PC-3 (cell line): ENCODE measurements around the gene GRM6. TPM values are rescaled to one million over a fixed set of nuclear protein-coding genes. Genes with fewer than 3 reads are reported as not detected.

Experiments used
- ATAC-seq: fragments of 200-7000 bp; cut with Tn5 transposase; 2 replicates; pipeline ENCODE4 v1.9.1; 2020; ENCODE audit warnings: mild to moderate bottlenecking, moderate library complexity
- BruUV-seq: library from RNA; stranded (reverse); fragments of 400-500 nt; replicated peaks from 2 replicates; lab custom pipeline; 2021; lab: Mats Ljungman, UMichigan
- CTCF ChIA-PET: fragments of 300-600 bp; sonication (Branson Sonifier 250); formaldehyde crosslinking; loops from one replicate; lab custom pipeline; 2022; ENCODE audit warnings: antibody characterized with exemption; lab: Charles Lee
- POLR2A ChIA-PET: fragments of 300-600 bp; sonication (Branson Sonifier 250); formaldehyde crosslinking; loops from one replicate; lab custom pipeline; 2022; ENCODE audit warnings: antibody characterized with exemption; ENCODE audit not compliant: unreplicated experiment; lab: Charles Lee
- DNase-seq: peaks from one replicate; pipeline ENCODE4 v3.0.0-alpha.2; 2015
- H2AFZ ChIP-seq: fragments of 300-600 bp; sonication (generic); 2 replicates; pipeline ENCODE4 v1.6.0; 2016; ENCODE audit warnings: antibody characterized with exemption, low read length
- H3F3A ChIP-seq: fragments of 300-600 bp; sonication (generic); one replicate; pipeline ENCODE4 v1.6.0; 2017; ENCODE audit warnings: antibody characterized with exemption, low read length, control low read depth, mild to moderate bottlenecking; ENCODE audit not compliant: unreplicated experiment
- H3K27ac ChIP-seq: fragments of 300-600 bp; sonication (generic); 2 replicates; pipeline ENCODE4 v1.5.1; 2016; ENCODE audit warnings: mild to moderate bottlenecking, low read length
- H3K27me3 ChIP-seq: fragments of 300-600 bp; sonication (generic); 2 replicates; pipeline ENCODE4 v1.6.1; 2016; ENCODE audit warnings: low read length, mixed read lengths
- H3K36me3 ChIP-seq: fragments of 300-600 bp; sonication (generic); 2 replicates; pipeline ENCODE4 v1.6.1; 2016; ENCODE audit warnings: low read depth, mixed run types, low read length, mixed read lengths
- H3K4me1 ChIP-seq: fragments of 300-600 bp; sonication (generic); 2 replicates; pipeline ENCODE4 v1.5.1; 2016; ENCODE audit warnings: low read length; ENCODE audit not compliant: insufficient read depth
- H3K4me2 ChIP-seq: fragments of 300-600 bp; sonication (generic); 2 replicates; pipeline ENCODE4 v1.6.0; 2016; ENCODE audit warnings: low read length
- H3K4me3 ChIP-seq: fragments of 300-600 bp; sonication (generic); 2 replicates; pipeline ENCODE4 v1.5.1; 2016; ENCODE audit warnings: mild to moderate bottlenecking, low read length, mixed read lengths
- H3K79me2 ChIP-seq: fragments of 300-600 bp; sonication (generic); 2 replicates; pipeline ENCODE4 v1.6.1; 2017; ENCODE audit warnings: low read length, mixed read lengths
- H3K9ac ChIP-seq: fragments of 300-600 bp; sonication (generic); 2 replicates; pipeline ENCODE4 v1.6.0; 2016; ENCODE audit warnings: mild to moderate bottlenecking, low read length
- H3K9me2 ChIP-seq: fragments of 300-600 bp; sonication (generic); replicated peaks from 2 replicates; pipeline ENCODE4 v1.6.1; 2016; ENCODE audit warnings: mixed run types, low read length, mixed read lengths
- H3K9me3 ChIP-seq: fragments of 300-600 bp; sonication (generic); 2 replicates; pipeline ENCODE4 v1.6.1; 2016; ENCODE audit warnings: low read length, mixed read lengths
- H4K20me1 ChIP-seq: fragments of 300-600 bp; sonication (generic); 2 replicates; pipeline ENCODE4 v1.6.1; 2016; ENCODE audit warnings: low read length, mixed read lengths
- CTCF ChIP-seq: fragments of 300-600 bp; sonication (generic); conservative IDR thresholded peaks from 2 replicates; pipeline ENCODE4 v1.5.1; 2017; ENCODE audit warnings: antibody characterized with exemption, low read depth, mild to moderate bottlenecking, low read length
- EZH2 ChIP-seq: fragments of 300-600 bp; sonication (generic); IDR thresholded peaks from one replicate; pipeline ENCODE4 v1.6.1; 2017; ENCODE audit warnings: antibody characterized with exemption, mild to moderate bottlenecking, low read length; ENCODE audit not compliant: unreplicated experiment
- EZH2phosphoT487 ChIP-seq: fragments of 300-600 bp; sonication (generic); IDR thresholded peaks from 2 replicates; pipeline ENCODE4 v1.6.1; 2018; ENCODE audit warnings: mild to moderate bottlenecking, antibody characterized with exemption, low read length, borderline replicate concordance
- intact Hi-C: fragments of 100-400 bp; cut with micrococcal nuclease; formaldehyde crosslinking; loops from 2 replicates; pipeline ENCODE4 v1.9.0; 2023
- total RNA-seq: library from RNA; depleted of rRNA; stranded (reverse); fragments of >200 nt; gene quantifications from 2 replicates; pipeline ENCODE4 v1.2.3, GENCODE V29; 2014; rRNA removed

The GRM6 gene
- total RNA-seq, 1 experiment from 2014 or later = not detected

DNA sequence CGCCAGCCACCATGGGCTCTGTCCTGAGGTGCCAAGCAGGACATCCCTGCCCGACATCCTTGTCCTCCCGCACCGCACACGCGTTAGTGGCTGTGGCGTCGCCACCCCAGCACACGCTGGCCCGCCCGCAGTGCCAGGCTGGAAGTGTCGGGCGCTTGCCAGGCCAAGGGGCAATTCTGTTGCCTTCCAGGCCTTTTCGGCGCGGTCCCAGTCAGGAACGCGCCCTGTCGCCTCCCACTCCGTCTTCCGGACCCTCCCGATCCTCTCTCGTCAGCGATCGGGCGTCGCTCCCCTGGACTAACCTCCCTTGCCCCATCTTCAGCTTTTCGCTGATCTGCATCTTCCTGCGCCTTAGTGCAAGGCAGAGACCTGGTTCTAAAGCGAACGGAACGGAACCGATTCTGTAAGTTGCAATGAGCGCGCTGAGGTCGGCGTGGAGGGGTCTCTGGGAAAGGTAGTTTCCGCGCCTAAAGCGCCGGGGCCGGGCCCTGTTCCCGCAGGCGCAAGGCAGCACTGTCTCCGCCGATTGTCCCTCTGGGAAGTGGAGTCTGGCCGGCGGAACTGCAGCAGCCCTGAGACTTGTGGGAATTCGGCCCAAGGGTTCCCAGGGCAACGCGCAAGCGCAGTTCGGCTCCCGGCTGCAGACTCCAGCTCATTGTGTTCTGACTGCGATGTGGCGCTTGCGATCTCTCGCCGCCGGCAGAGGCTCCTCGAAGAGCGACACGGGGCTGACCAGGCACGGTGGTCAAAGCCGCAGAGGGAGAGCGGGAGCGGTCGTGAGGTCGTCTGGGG, 54.4 kb downstream of the GRM6 start, which contains the start of gene ZNF454:
ZNF454 (plus strand) TSS at position 630 of the 792 bp plus-strand sequence. CDS start 1,594 bp downstream, outside the sequence.
- intact Hi-C loops = no loop called here
- Histone ChIP-seq H3K9me3 (peaks cover 35% of the 10 kb centered on the region), H2AFZ (no peak within 1 kb of the TSS), H3K9me2 (no peaks in the 10 kb centered on the region), H3F3A (no peaks in the 10 kb centered on the region), H3K9ac (no peak within 1 kb of the TSS), H3K36me3 (no peaks in the 10 kb centered on the region), H3K4me3 (no peak within 1 kb of the TSS), H3K4me2 (no peak within 1 kb of the TSS), H4K20me1 (no peaks in the 10 kb centered on the region), H3K27ac (no peak within 1 kb of the TSS), H3K4me1 (no peaks in the 10 kb centered on the region), H3K27me3 (no peaks in the 10 kb centered on the region), H3K79me2 (no peaks in the 10 kb centered on the region)
- DNase-seq = no peak
- TF ChIP-seq EZH2 (no peak), EZH2phosphoT487 (no peak)
- no peak for ATAC-seq
- no TSS peak for BruUV-seq
- ChIA-PET POLR2A (no interaction called here), CTCF (no interaction called here)

- no peaks in the 10 kb centered on the region for H4K20me1 ChIP-seq
- no peaks in the 10 kb centered on the region for H3K9me2 ChIP-seq
- H3K4me1 ChIP-seq = no peaks in the 10 kb centered on the region
- POLR2A ChIA-PET = no interaction called here
- TF ChIP-seq EZH2phosphoT487 (no peak), CTCF (no peak), EZH2 (no peak)
- H3K79me2 ChIP-seq = no peaks in the 10 kb centered on the region
- BruUV-seq = no TSS peak
- H3K4me2 ChIP-seq = no peak overlapping the region
- no peak overlapping the region; the same call in 1 of the 2 replicates for H3K4me3 ChIP-seq
- no peak for DNase-seq
- H3K9me3 ChIP-seq = peaks cover 57% of the 10 kb centered on the region
- H3K36me3 ChIP-seq = no peaks in the 10 kb centered on the region; the same call in 1 of the 2 replicates
- intact Hi-C loops = no loop called here
- no peak overlapping the region for H3K9ac ChIP-seq
- H3K27me3 ChIP-seq = no peaks in the 10 kb centered on the region
- CTCF ChIA-PET = no interaction called here
- H3K27ac ChIP-seq = no peak overlapping the region
- H2AFZ ChIP-seq = no peak overlapping the region
- no peak for ATAC-seq
- no peaks in the 10 kb centered on the region for H3F3A ChIP-seq
Observed at GRCh38 chr5:178931846-178932760, 63.0 kb downstream of the GRM6 start.

Other genes with a start within 250 kb of the GRM6 start
- gene ZNF354B, start 135.4 kb downstream of the GRM6 start, total RNA-seq = 5.9 and 6.2 TPM in 2 replicates
- gene ZFP2, start 99.4 kb downstream of the GRM6 start, total RNA-seq = 0.07 TPM in 1 of 2 replicates, not detected in the other
- gene ZNF454, start 54.1 kb downstream of the GRM6 start, total RNA-seq = not detected in 2 replicates
- not detected in 2 replicates for gene ZNF879, start 28.5 kb upstream of the GRM6 start, total RNA-seq
- gene ZNF354C, start 65.1 kb upstream of the GRM6 start, total RNA-seq = not detected in 2 replicates